Breast epithelium (tissue), 4 donors: ENCODE results near the gene MLLT10. TPM values are rescaled to one million over a fixed set of nuclear protein-coding genes. Genes with fewer than 3 reads are reported as not detected.

ENCODE experiments used
- DNase-seq, 2 donors: peaks; one replicate each; pipeline ENCODE4 v3.0.0-alpha.2; 2019; ENCODE audit warnings: low spot score in 2 of 2
- H3K27ac ChIP-seq, 2 donors: fragments of 200-600 bp; sonication (generic) in 1 of 2; one replicate each; pipeline ENCODE4 v1.5.1; 2016 to 2019; ENCODE audit warnings: mild to moderate bottlenecking in 1 of 2
- H3K27me3 ChIP-seq, 2 donors: fragments of 200-600 bp; sonication (generic) in 1 of 2; one replicate each; pipeline versions ENCODE4 v1.5.1 to v1.6.0; 2017 to 2019; ENCODE audit warnings: control low read depth in 1 of 2, mild to moderate bottlenecking in 1 of 2
- H3K36me3 ChIP-seq: fragments of 200-600 bp; one replicate; pipeline ENCODE4 v1.5.1; 2019
- H3K4me1 ChIP-seq, 2 donors: fragments of 200-600 bp; sonication (generic); one replicate each; pipeline ENCODE4 v1.5.1; 2016 to 2019; ENCODE audit warnings: control low read depth in 1 of 2
- H3K4me3 ChIP-seq, 3 donors: fragments of 200-600 bp; sonication (generic); 1 replicate in 2 of 3; 2 replicates in 1 of 3; pipeline ENCODE4 v1.5.1; 2016 to 2019; ENCODE audit warnings: mild to moderate bottlenecking in 3 of 3, moderate library complexity in 2 of 3
- H3K9me3 ChIP-seq, 2 donors: fragments of 200-600 bp; sonication (generic) in 1 of 2; one replicate each; pipeline ENCODE4 v1.5.1; 2016 to 2019; ENCODE audit warnings: control low read depth in 1 of 2
- CTCF ChIP-seq, 3 donors: fragments of 450-650 bp; IDR thresholded peaks; one replicate each; pipeline ENCODE4 v1.5.1; 2016 to 2017; ENCODE audit warnings: antibody characterized with exemption in 3 of 3, mild to moderate bottlenecking in 3 of 3, moderate library complexity in 3 of 3
- POLR2A ChIP-seq: fragments of 450-650 bp; IDR thresholded peaks from one replicate; pipeline ENCODE4 v1.6.1; 2016; ENCODE audit warnings: antibody characterized with exemption, mild to moderate bottlenecking, moderate library complexity
- POLR2AphosphoS5 ChIP-seq, 3 donors: sonication (generic); formaldehyde crosslinking; IDR thresholded peaks; one replicate each; pipeline ENCODE4 v1.6.1; 2017; ENCODE audit warnings: antibody characterized with exemption in 3 of 3
- intact Hi-C: fragments of 100-400 bp; cut with DNase I; formaldehyde crosslinking; loops from one replicate; pipeline ENCODE4 v1.15.1; 2023; ENCODE audit warnings: low total_unique reads
- total RNA-seq, 3 donors: library from RNA; depleted of rRNA; stranded (reverse); fragments of >200 nt; gene quantifications; one replicate each; pipeline ENCODE4 v1.1.0, GENCODE V29; 2016

MLLT10 gene
- total RNA-seq, 3 donors from 2014 or later: 45.6 to 74.6 (median 58.0) TPM

GRCh38 chr10:21634599-21635365 is 100.8 kb downstream of the MLLT10 start:
- H3K27me3 ChIP-seq: no peaks in the 10 kb centered on the region
- no peak overlapping the region for H3K4me3 ChIP-seq
- no peaks in the 10 kb centered on the region for H3K36me3 ChIP-seq
- TF ChIP-seq POLR2A (no peak), CTCF (IDR thresholded peaks at IDR 0.05) (no peak), POLR2AphosphoS5 (IDR thresholded peaks at IDR 0.05) (no peak)
- DNase-seq: no peak
- intact Hi-C loops: no loop called here
- no peak overlapping the region for H3K27ac ChIP-seq
- no peaks in the 10 kb centered on the region for H3K9me3 ChIP-seq
- H3K4me1 ChIP-seq: no peaks in the 10 kb centered on the region

- DNase-seq: no peak
- H3K36me3 ChIP-seq: no peaks in the 10 kb centered on the region
- no peak for TF ChIP-seq POLR2A
- no peaks in the 10 kb centered on the region for H3K4me1 ChIP-seq
- no peaks in the 10 kb centered on the region for H3K9me3 ChIP-seq
- H3K4me3 ChIP-seq: no peak overlapping the region
- intact Hi-C loops: no loop called here
- H3K27me3 ChIP-seq: no peaks in the 10 kb centered on the region
- no peak overlapping the region for H3K27ac ChIP-seq
Measured at GRCh38 chr10:21637795-21638194, 103.8 kb downstream of the MLLT10 start.

GRCh38 chr10:21638681-21639080 is 104.6 kb downstream of the MLLT10 start:
- no peak overlapping the region for H3K27ac ChIP-seq
- TF ChIP-seq CTCF (IDR thresholded peaks at IDR 0.05): no peak
- no peak for TF ChIP-seq POLR2A
- TF ChIP-seq POLR2AphosphoS5 (IDR thresholded peaks at IDR 0.05): no peak
- intact Hi-C loops: no loop called here
- H3K4me3 ChIP-seq: no peak overlapping the region
- H3K36me3 ChIP-seq: no peaks in the 10 kb centered on the region
- H3K4me1 ChIP-seq: no peaks in the 10 kb centered on the region
- no peaks in the 10 kb centered on the region for H3K9me3 ChIP-seq
- no peaks in the 10 kb centered on the region for H3K27me3 ChIP-seq
- no peak for DNase-seq

- no peak for TF ChIP-seq POLR2A
- TF ChIP-seq CTCF (IDR thresholded peaks at IDR 0.05): no peak
- no peak for TF ChIP-seq POLR2AphosphoS5 (IDR thresholded peaks at IDR 0.05)
- Histone ChIP-seq H3K4me1 (no peaks in the 10 kb centered on the region), H3K27me3 (no peaks in the 10 kb centered on the region), H3K36me3 (no peaks in the 10 kb centered on the region), H3K9me3 (no peaks in the 10 kb centered on the region), H3K27ac (no peak overlapping the region), H3K4me3 (no peak overlapping the region)
- intact Hi-C loops: no loop called here
- no peak for DNase-seq
Measured at GRCh38 chr10:21648040-21648439, 114.0 kb downstream of the MLLT10 start.

GRCh38 chr10:21649454-21649872 is 115.4 kb downstream of the MLLT10 start:
- Histone ChIP-seq H3K4me1 (no peaks in the 10 kb centered on the region), H3K27ac (no peak overlapping the region), H3K9me3 (no peaks in the 10 kb centered on the region), H3K36me3 (no peaks in the 10 kb centered on the region), H3K4me3 (no peak overlapping the region), H3K27me3 (no peaks in the 10 kb centered on the region)
- intact Hi-C loops: no loop called here
- no peak for TF ChIP-seq POLR2A
- no peak for TF ChIP-seq POLR2AphosphoS5 (IDR thresholded peaks at IDR 0.05)
- TF ChIP-seq CTCF (IDR thresholded peaks at IDR 0.05): no peak
- DNase-seq: no peak
